HepG2 (cell line): ENCODE data around the gene FUNDC1. TPM values are rescaled to one million over a fixed set of nuclear protein-coding genes. Genes with fewer than 3 reads are reported as not detected.

Source experiments
- ATAC-seq: fragments of 200-7000 bp; cut with Tn5 transposase; 3 replicates; pipeline ENCODE4 v1.9.1; 2020; ENCODE audit warnings: mild to moderate bottlenecking, moderate library complexity
- BruUV-seq: library from RNA; stranded (reverse); fragments of 400-500 nt; replicated peaks from 2 replicates; lab custom pipeline; 2021; lab: Mats Ljungman, UMichigan
- CTCF ChIA-PET: fragments of 300-600 bp; formaldehyde crosslinking; extraction: SDS; loops from one replicate; lab custom pipeline; 2021; ENCODE audit warnings: low total read pairs, inconsistent platforms, low intra/inter-chr PET ratio; lab: Yijun Ruan, JAX
- POLR2A ChIA-PET: fragments of 350-600 bp; sonication (Branson Sonifier 250); formaldehyde crosslinking; loops from one replicate; lab custom pipeline; 2020; ENCODE audit warnings: antibody characterized with exemption, inconsistent platforms; lab: Yijun Ruan, JAX
- DNase-seq: peaks from one replicate; pipeline ENCODE4 v3.0.0-alpha.2; 2015; ENCODE audit warnings: low spot score
- FAIRE-seq: peaks from 3 replicates; lab custom pipeline; 2011; peaks lifted over from hg19 to GRCh38; lab: Jason Lieb, UNC
- H2AFZ ChIP-seq: one replicate; pipeline ENCODE4 v1.6.1; 2011; ENCODE audit warnings: low read length, inconsistent platforms
- H3K27ac ChIP-seq: fragments of 300-600 bp; 3 replicates; pipeline ENCODE4 v1.8.0; 2011; ENCODE audit warnings: mixed run types, mild to moderate bottlenecking, mixed read lengths, low read length, inconsistent platforms; ENCODE audit not compliant: insufficient read depth; ENCODE audit errors: extremely low read length
- H3K27me3 ChIP-seq, 2 experiments: fragments of 200-600 bp in 1 of 2; 2 replicates in 1 of 2; 3 replicates in 1 of 2; pipeline versions ENCODE4 v1.6.0 to v1.8.0; 2011; ENCODE audit warnings: low read length in 2 of 2, mild to moderate bottlenecking in 2 of 2, moderate library complexity in 2 of 2, inconsistent platforms in 1 of 2; ENCODE audit not compliant: insufficient read depth in 2 of 2, control insufficient read depth in 1 of 2
- H3K36me3 ChIP-seq, 2 experiments: fragments of 200-600 bp in 1 of 2; replicated peaks in 1 of 2; 2 replicates in 1 of 2; 3 replicates in 1 of 2; pipeline versions ENCODE4 v1.5.1 to v1.8.0; 2011; ENCODE audit warnings: low read length in 2 of 2, inconsistent platforms in 1 of 2; ENCODE audit not compliant: insufficient read depth in 2 of 2, control insufficient read depth in 1 of 2
- H3K4me1 ChIP-seq: 2 replicates; pipeline ENCODE4 v1.5.1; 2012; ENCODE audit warnings: low read length, inconsistent platforms; ENCODE audit not compliant: insufficient read depth
- H3K4me2 ChIP-seq: 2 replicates; pipeline ENCODE4 v1.6.0; 2011; ENCODE audit warnings: low read depth, low read length, inconsistent platforms
- H3K4me3 ChIP-seq, 3 experiments: fragments of 200-600 bp in 1 of 3; sonication (generic), shearing (Covaris generic) in 1 of 3; replicated peaks in 1 of 3; 2 replicates each; pipeline ENCODE4 v1.5.1; 2011 to 2016; ENCODE audit warnings: low read length in 3 of 3, inconsistent platforms in 2 of 3, low read depth in 2 of 3, mild to moderate bottlenecking in 2 of 3, control low read depth in 1 of 3, mixed read lengths in 1 of 3; ENCODE audit not compliant: insufficient read depth in 1 of 3
- H3K79me2 ChIP-seq: one replicate; pipeline ENCODE4 v1.6.1; 2011; ENCODE audit warnings: low read length, inconsistent platforms; ENCODE audit not compliant: insufficient read depth
- H3K9ac ChIP-seq: 2 replicates; pipeline ENCODE4 v1.6.0; 2011; ENCODE audit warnings: mild to moderate bottlenecking, low read depth, low read length, inconsistent platforms; ENCODE audit not compliant: insufficient read depth
- H3K9me3 ChIP-seq: 2 replicates; pipeline ENCODE4 v1.5.1; 2012; ENCODE audit warnings: mild to moderate bottlenecking, low read length
- H4K20me1 ChIP-seq: 2 replicates; pipeline ENCODE4 v1.6.0; 2011; ENCODE audit warnings: inconsistent platforms, mild to moderate bottlenecking, low read length, moderate library complexity; ENCODE audit not compliant: insufficient read depth
- ARID2 ChIP-seq: sonication (generic); formaldehyde crosslinking; IDR thresholded peaks from 2 replicates; pipeline ENCODE4 v1.8.1; 2022; ENCODE audit warnings: mild to moderate bottlenecking, missing genetic modification reagents, borderline replicate concordance
- CEBPB ChIP-seq: IDR thresholded peaks from 2 replicates; pipeline ENCODE4 v1.6.1; 2011; ENCODE audit warnings: low read depth, low read length, improper control_type of control experiment, borderline replicate concordance
- CEBPZ ChIP-seq: IDR thresholded peaks from 2 replicates; pipeline ENCODE4 v1.6.1; 2012; ENCODE audit warnings: low read length, improper control_type of control experiment
- CSRNP2 ChIP-seq: sonication (generic); formaldehyde crosslinking; conservative IDR thresholded peaks from 2 replicates; pipeline ENCODE4 v1.8.0; 2022; ENCODE audit warnings: low read depth, missing genetic modification reagents
- MIER3 ChIP-seq: IDR thresholded peaks from 2 replicates; pipeline ENCODE4 v1.6.1; 2016; ENCODE audit warnings: missing compliant biosample characterization, borderline replicate concordance
- MTF1 ChIP-seq: sonication (generic); formaldehyde crosslinking; IDR thresholded peaks from 2 replicates; pipeline ENCODE4 v1.5.0; 2020; ENCODE audit warnings: missing genetic modification reagents
- NR2F2 ChIP-seq: IDR thresholded peaks from 2 replicates; pipeline ENCODE4 v1.6.1; 2012; ENCODE audit warnings: low read depth, inconsistent platforms, borderline replicate concordance
- PRDM15 ChIP-seq: sonication (generic); formaldehyde crosslinking; IDR thresholded peaks from 2 replicates; pipeline ENCODE4 v1.4.0; 2020; ENCODE audit warnings: missing genetic modification reagents
- SNAPC5 ChIP-seq: sonication (generic); formaldehyde crosslinking; IDR thresholded peaks from 2 replicates; pipeline ENCODE4 v1.8.1; 2023; ENCODE audit warnings: mild to moderate bottlenecking, missing genetic modification reagents, borderline replicate concordance
- SP5 ChIP-seq: IDR thresholded peaks from 2 replicates; pipeline ENCODE4 v1.6.1; 2016; ENCODE audit warnings: low read depth, borderline replicate concordance
- TEAD3 ChIP-seq: optimal IDR thresholded peaks from 2 replicates; pipeline ENCODE3; 2016; ENCODE audit warnings: borderline replicate concordance
- U2AF1 ChIP-seq: fragments of 200-400 bp; formaldehyde crosslinking; optimal IDR thresholded peaks from 2 replicates; pipeline ENCODE3; 2017; ENCODE audit warnings: mild to moderate bottlenecking, low read depth, low read length
- ZNF18 ChIP-seq: sonication (generic); formaldehyde crosslinking; IDR thresholded peaks from 2 replicates; pipeline ENCODE4 v1.8.0; 2022; ENCODE audit warnings: mild to moderate bottlenecking, missing genetic modification reagents; ENCODE audit not compliant: insufficient replicate concordance
- ZNF564 ChIP-seq: sonication (generic); formaldehyde crosslinking; IDR thresholded peaks from 2 replicates; pipeline ENCODE4 v1.8.1; 2023; ENCODE audit warnings: mild to moderate bottlenecking, missing genetic modification reagents
- ZNF644 ChIP-seq: IDR thresholded peaks from 2 replicates; pipeline ENCODE4 v1.6.1; 2016; ENCODE audit warnings: low read depth
- ZNF746 ChIP-seq: sonication (generic); formaldehyde crosslinking; IDR thresholded peaks from 2 replicates; pipeline ENCODE4 v1.8.0; 2022; ENCODE audit warnings: mild to moderate bottlenecking, missing genetic modification reagents
- WGBS: methylation state at CpG from one replicate; pipeline ENCODE4 v1.1.6; 2017; ENCODE audit warnings: low lambda C conversion rate; 5-methylcytosine and 5-hydroxymethylcytosine counted together
- in situ Hi-C: cut with HindIII; loops from 2 replicates; pipeline ENCODE4 v1.10.0; 2017; ENCODE audit warnings: low pct_unique_long_range_greater_than_20kb; ENCODE audit not compliant: extremely low pct_ligation_motif_present
- intact Hi-C: fragments of 100-400 bp; cut with micrococcal nuclease; formaldehyde crosslinking; loops from one replicate; pipeline ENCODE4 v1.10.0; 2022; ENCODE audit not compliant: unreplicated experiment
- polyA plus RNA-seq, 8 experiments: library from polyadenylated mRNA; depleted of rRNA in 3 of 8; stranded (reverse) in 7 of 8; unstranded in 1 of 8; fragments of >200 nt; fragmentation: Illumina TruSeq in 4 of 8; extraction: Trizol in 4 of 8; gene quantifications; 2 replicates each; pipeline versions ENCODE4 v1.2.1 to v1.2.3, GENCODE V29; 2011 to 2016; ENCODE audit warnings: low read depth in 4 of 8, missing spikeins in 1 of 8, mixed read lengths in 1 of 8; ENCODE audit not compliant: insufficient read depth in 1 of 8
- total RNA-seq, 5 experiments: library from RNA; depleted of rRNA; stranded (reverse); fragments of >200 nt; fragmentation: Illumina TruSeq; extraction: Trizol; gene quantifications; 2 replicates each; pipeline ENCODE4 v1.2.3, GENCODE V29; 2016; ENCODE audit warnings: low read depth in 1 of 5

FUNDC1 gene
- total and polyA plus RNA-seq, 2 of the 13 experiments (the other 11 are each of a cell fraction or from before 2014, with no cell fraction given), result 11.9 to 13.9 TPM

GRCh38 chrX:44529310-44529709, 13.3 kb downstream of the FUNDC1 start:
- Histone ChIP-seq H3K27ac (no peak overlapping the region), H3K9me3 (no peaks in the 10 kb centered on the region), H3K36me3 (no peaks in the 10 kb centered on the region; a peak in 1 of 5 replicates), H3K4me2 (no peak overlapping the region), H3K79me2 (no peaks in the 10 kb centered on the region), H3K9ac (no peak overlapping the region), H4K20me1 (no peaks in the 10 kb centered on the region), H3K4me1 (no peaks in the 10 kb centered on the region), H3K27me3 (no peaks in the 10 kb centered on the region), H2AFZ (no peak overlapping the region), H3K4me3 (no peak overlapping the region)
- WGBS, result 93% methylated on average over 3 of the region's 3 CpGs
- ATAC-seq, result no peak
- no TSS peak for BruUV-seq
- no peak for FAIRE-seq
- no peak for DNase-seq
- intact Hi-C loops, result no loop called here
- ChIA-PET POLR2A (no interaction called here), CTCF (no interaction called here)
- in situ Hi-C loops, result no loop called here
- TF ChIP-seq CEBPZ (no peak), ZNF18 (no peak), TEAD3 (CRISPR knock-in tag) (no peak), ZNF564 (CRISPR knock-in tag) (no peak), SNAPC5 (CRISPR knock-in tag) (no peak), CEBPB (no peak), ZNF746 (CRISPR knock-in tag) (no peak), CSRNP2 (CRISPR knock-in tag) (no peak), MIER3 (CRISPR knock-in tag) (no peak), SP5 (no peak), PRDM15 (no peak), ARID2 (CRISPR knock-in tag) (no peak), MTF1 (no peak), U2AF1 (no peak), ZNF644 (no peak), NR2F2 (no peak)
